ENCODE measurements around the gene MBNL3.
"Not testable (repeated sequence)": the region's sequence is repeated elsewhere in the genome, so short reads cannot be mapped to it uniquely, and the experiment has no call there.

Gene MBNL3

GRCh38 chrX:132330156-132330729, 158.6 kb downstream of the MBNL3 start:
- H3K4me3 Mint-ChIP-seq: no peak overlapping the region
- peaks cover 6% of the 10 kb centered on the region for H3K4me1 Mint-ChIP-seq
- no peaks in the 10 kb centered on the region for H3K36me3 Mint-ChIP-seq (ENCODE audit: insufficient read depth)
- H3K27ac Mint-ChIP-seq (ENCODE audit: low read depth): no peak overlapping the region
- no peaks in the 10 kb centered on the region for H3K27me3 Mint-ChIP-seq
- no peak for ATAC-seq (replicated peaks; ENCODE audit: extremely low read depth, poor library complexity, severe bottlenecking)
- DNase-seq (ENCODE audit: low spot score in 2 of 2): no peak
- no peaks in the 10 kb centered on the region for H3K9me3 Mint-ChIP-seq

GRCh38 chrX:132326960-132327359, 161.9 kb downstream of the MBNL3 start:
- H3K27ac Mint-ChIP-seq (ENCODE audit: low read depth); H3K27me3 Mint-ChIP-seq; H3K9me3 Mint-ChIP-seq; H3K36me3 Mint-ChIP-seq (ENCODE audit: insufficient read depth); ATAC-seq (replicated peaks; ENCODE audit: extremely low read depth, poor library complexity, severe bottlenecking); H3K4me3 Mint-ChIP-seq; DNase-seq (ENCODE audit: low spot score in 2 of 2); H3K4me1 Mint-ChIP-seq: not testable (repeated sequence)

Measured in central memory CD8-positive, alpha-beta T cell (primary cell).